ENCODE data around the gene GNAO1. TPM values are rescaled to one million over a fixed set of nuclear protein-coding genes. Genes with fewer than 3 reads are reported as not detected.

GNAO1 gene
- total and polyA plus RNA-seq, 4 donors = 34.4 to 331 (median 177) TPM

DNA sequence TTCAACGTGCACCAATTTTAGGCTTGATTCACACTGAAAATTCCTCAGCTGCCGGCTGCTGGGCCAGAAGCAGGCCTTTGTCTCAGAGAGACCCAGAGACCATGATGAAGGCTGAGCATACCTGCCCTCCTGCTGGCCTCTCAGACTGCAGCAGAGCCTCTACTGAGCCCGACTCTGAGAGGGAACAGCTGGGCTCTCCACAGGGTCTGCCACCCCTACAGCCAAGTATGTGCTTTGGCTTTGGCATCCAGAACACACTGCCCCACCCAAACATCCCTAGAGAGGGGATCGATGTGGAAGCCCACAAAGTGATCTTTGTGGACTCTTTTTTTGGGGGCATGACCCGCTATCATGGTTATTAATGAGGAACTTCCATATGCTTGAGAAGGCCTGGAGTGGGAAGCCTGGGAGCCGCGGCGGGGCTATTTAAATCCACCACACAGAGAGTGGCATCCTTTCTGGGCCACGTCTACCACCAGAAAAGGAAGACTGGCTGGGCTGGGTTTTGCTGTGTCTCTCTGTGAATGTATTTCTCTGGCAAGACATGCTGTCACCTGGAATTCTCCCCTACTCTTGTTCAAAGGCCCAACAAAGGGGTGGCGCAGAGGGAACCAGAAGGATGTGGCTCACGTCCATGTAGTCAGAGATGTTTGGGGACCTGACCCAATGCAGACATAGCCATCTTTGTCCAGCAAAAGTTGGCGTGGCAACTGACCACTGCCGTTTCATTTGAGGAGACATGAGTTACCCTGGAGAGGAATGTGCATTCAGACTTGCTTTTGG lies 69.3 kb downstream of the GNAO1 start:
- WGBS (ENCODE audit: insufficient coverage) = 46% methylated on average over 7 of the region's 13 CpGs
- Histone ChIP-seq H3K4me1 (ENCODE audit: control insufficient read depth, insufficient read depth, low read length) (peaks cover 76% of the 10 kb centered on the region), H3K27ac (ENCODE audit: low read depth, low read length) (peak overlapping the region; percentile 52), H3K4me3 (ENCODE audit: low read depth, low read length) (no peak overlapping the region), H3K36me3 (ENCODE audit: control insufficient read depth, insufficient read depth, low read length) (peaks cover 11% of the 10 kb centered on the region), H3K27me3 (ENCODE audit: control insufficient read depth, insufficient read depth, low read length) (no peaks in the 10 kb centered on the region), H3K9me3 (ENCODE audit: control insufficient read depth, insufficient read depth, low read length) (no peaks in the 10 kb centered on the region)
- peak in 2 of 6 donors; percentile 38 to 59 for DNase-seq (ENCODE audit: low read depth in 4 of 6, low spot score in 6 of 6)

DNA sequence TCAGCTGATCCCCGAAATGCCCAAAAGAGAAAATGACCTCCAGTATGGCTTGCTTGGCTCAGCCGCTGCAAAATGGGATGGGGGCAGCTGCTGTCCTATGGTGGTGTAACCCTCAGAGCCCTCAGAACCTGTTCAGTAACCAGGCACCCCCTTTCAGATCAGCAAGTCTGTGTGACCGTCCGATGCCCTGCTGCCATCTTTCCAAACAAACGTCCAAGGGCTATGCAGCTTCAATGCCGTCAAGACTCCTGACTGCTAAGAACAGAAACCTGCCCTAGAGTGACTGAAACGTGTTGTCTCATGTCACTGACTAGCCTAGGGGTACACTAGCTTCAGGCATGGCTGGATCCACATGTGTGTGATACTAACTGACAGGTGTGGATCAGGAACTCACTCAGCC lies 70.4 kb downstream of the GNAO1 start:
- DNase-seq (ENCODE audit: low read depth in 4 of 6, low spot score in 6 of 6) = no peak
- no peaks in the 10 kb centered on the region for H3K9me3 ChIP-seq (ENCODE audit: control insufficient read depth, insufficient read depth, low read length)
- H3K4me1 ChIP-seq (ENCODE audit: control insufficient read depth, insufficient read depth, low read length) = peaks cover 72% of the 10 kb centered on the region
- no peaks in the 10 kb centered on the region for H3K27me3 ChIP-seq (ENCODE audit: control insufficient read depth, insufficient read depth, low read length)
- 85% methylated on average over 7 of the region's 7 CpGs for WGBS (ENCODE audit: insufficient coverage)
- H3K27ac ChIP-seq (ENCODE audit: low read depth, low read length) = no peak overlapping the region
- H3K36me3 ChIP-seq (ENCODE audit: control insufficient read depth, insufficient read depth, low read length) = peaks cover 11% of the 10 kb centered on the region
- no peak overlapping the region for H3K4me3 ChIP-seq (ENCODE audit: low read depth, low read length)

DNA sequence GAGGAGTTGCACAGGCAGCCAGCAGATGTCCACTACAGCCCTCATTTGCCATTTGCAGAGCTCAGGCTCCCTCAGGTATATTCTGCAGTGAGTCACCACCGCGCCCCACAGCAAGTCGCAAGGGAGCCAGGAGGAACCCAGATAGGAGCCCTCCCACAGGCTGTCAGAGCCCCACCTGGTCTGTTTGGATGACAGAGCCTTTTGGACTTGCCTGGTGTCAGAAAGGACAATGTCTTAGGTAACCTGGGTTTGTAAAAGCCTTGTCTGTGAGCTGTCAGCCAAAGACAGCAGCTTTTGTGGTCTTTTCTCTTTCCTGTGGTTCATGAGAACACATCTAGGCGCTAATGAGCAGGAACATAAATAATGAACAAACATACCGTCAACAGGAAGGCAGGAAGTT lies 70.9 kb downstream of the GNAO1 start:
- Histone ChIP-seq H3K4me3 (ENCODE audit: low read depth, low read length) (no peak overlapping the region), H3K4me1 (ENCODE audit: control insufficient read depth, insufficient read depth, low read length) (peaks cover 76% of the 10 kb centered on the region), H3K27me3 (ENCODE audit: control insufficient read depth, insufficient read depth, low read length) (no peaks in the 10 kb centered on the region), H3K36me3 (ENCODE audit: control insufficient read depth, insufficient read depth, low read length) (peaks cover 16% of the 10 kb centered on the region), H3K9me3 (ENCODE audit: control insufficient read depth, insufficient read depth, low read length) (no peaks in the 10 kb centered on the region), H3K27ac (ENCODE audit: low read depth, low read length) (no peak overlapping the region)
- 83% methylated on average over 4 of the region's 5 CpGs for WGBS (ENCODE audit: insufficient coverage)
- peak in 1 of 6 donors; percentile 37 for DNase-seq (ENCODE audit: low read depth in 4 of 6, low spot score in 6 of 6)

DNA sequence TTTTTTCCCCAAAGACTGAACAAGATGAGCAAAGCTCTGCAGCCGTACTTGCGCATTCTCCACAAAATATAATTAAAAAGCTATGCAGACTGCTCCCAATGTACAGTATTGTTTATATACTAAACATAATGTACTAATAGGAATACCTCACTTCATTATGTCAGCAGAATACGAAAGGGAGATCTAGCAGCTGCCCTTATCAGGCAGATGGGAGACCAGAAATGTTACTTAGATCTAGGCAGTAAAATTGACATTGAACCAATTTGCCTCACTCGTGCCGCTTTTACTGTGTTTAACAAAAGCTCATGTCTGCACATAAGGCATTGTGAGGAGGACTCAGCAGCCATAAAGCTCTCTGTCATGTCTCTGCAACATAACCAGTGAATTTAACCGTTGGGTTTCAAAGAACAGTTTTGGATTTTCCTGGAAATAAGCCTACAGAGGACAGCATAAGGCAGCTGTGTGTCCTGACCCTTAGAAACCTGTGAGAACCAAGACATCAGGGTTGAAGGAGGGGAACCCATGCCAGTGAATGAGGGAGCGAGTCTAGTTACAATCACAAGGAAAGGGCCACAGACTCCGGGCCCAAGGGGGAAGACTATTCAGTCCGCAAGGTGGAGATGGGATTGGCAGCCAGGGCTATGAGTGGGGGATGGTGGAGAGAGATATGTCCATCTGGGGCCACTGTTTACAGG lies 71.4 kb downstream of the GNAO1 start:
- peaks cover 73% of the 10 kb centered on the region for H3K4me1 ChIP-seq (ENCODE audit: control insufficient read depth, insufficient read depth, low read length)

DNA sequence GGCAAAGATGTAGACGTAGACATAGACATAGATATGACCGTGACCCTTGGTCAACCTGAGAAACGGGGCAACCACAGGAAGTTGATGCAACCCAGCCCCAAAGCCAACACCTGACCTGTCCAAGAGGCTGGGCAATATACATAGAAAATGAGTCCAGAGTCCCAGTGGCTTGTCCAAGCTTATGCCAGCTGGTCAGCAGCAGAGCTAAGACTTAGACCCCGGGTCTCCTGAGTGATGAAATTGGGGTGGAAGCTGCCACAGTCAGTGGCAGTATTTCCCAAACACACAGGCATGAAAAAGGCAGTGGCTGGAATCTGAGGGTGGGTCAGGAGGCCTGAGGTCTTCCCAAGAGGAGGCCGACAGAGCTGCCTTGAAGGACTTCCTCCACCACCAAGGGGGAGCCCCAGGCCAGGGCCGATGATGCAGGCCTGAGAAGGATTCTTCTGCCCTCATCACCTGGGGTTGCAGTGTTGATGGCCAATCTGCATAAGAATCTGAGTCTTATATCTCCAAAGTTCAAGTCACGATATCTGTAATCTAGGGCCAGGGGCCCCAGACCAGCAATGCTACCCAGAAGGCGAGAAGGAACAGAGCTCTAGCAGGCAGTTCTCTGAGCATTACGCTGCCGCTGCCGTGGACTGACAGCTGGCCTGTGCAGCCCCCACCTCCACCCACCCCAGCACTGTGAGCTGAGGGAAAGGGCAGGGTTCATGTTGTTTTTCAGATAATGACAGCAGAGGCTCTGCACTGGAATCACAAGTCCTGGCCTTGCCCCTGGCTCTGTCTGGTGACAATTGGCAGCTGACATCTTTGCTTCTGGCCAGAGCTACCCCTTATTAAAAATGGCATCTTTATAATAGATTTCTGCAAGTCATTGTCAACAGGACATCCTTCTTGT lies 72.7 kb downstream of the GNAO1 start:
- Histone ChIP-seq H3K9me3 (ENCODE audit: control insufficient read depth, insufficient read depth, low read length) (no peaks in the 10 kb centered on the region), H3K27ac (ENCODE audit: low read depth, low read length) (no peak overlapping the region), H3K36me3 (ENCODE audit: control insufficient read depth, insufficient read depth, low read length) (peaks cover 19% of the 10 kb centered on the region), H3K4me3 (ENCODE audit: low read depth, low read length) (no peak overlapping the region), H3K27me3 (ENCODE audit: control insufficient read depth, insufficient read depth, low read length) (no peaks in the 10 kb centered on the region), H3K4me1 (ENCODE audit: control insufficient read depth, insufficient read depth, low read length) (peaks cover 64% of the 10 kb centered on the region)
- WGBS (ENCODE audit: insufficient coverage) = 72% methylated on average over 9 of the region's 11 CpGs
- no peak for DNase-seq (ENCODE audit: low read depth in 4 of 6, low spot score in 6 of 6)

More for the DNA sequence above, 71.4 kb downstream of the GNAO1 start:
- Histone ChIP-seq H3K9me3 (ENCODE audit: control insufficient read depth, insufficient read depth, low read length) (no peaks in the 10 kb centered on the region), H3K36me3 (ENCODE audit: control insufficient read depth, insufficient read depth, low read length) (peaks cover 19% of the 10 kb centered on the region), H3K27me3 (ENCODE audit: control insufficient read depth, insufficient read depth, low read length) (no peaks in the 10 kb centered on the region), H3K4me3 (ENCODE audit: low read depth, low read length) (no peak overlapping the region), H3K27ac (ENCODE audit: low read depth, low read length) (no peak overlapping the region)
- peak in 2 of 6 donors; percentile 54 to 83 for DNase-seq (ENCODE audit: low read depth in 4 of 6, low spot score in 6 of 6)
- WGBS (ENCODE audit: insufficient coverage) = 24% methylated on average over 4 of the region's 9 CpGs

DNA sequence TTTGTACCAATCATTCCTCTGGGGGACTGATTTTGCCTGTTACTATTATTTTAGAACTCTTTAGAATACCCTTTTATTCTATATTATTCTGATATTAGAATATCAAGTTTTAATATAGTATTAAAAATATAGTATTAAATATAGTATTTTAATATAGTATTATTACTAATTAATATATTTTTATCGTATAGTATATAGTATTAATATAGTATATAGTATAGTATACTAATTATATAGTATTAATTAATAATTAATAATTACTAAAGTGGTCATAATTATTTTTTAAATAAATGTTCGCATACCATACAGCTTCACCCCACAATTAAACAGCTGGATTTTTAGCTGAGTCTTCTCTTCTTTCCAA lies 73.3 kb downstream of the GNAO1 start:
- H3K27ac ChIP-seq (ENCODE audit: low read depth, low read length) = no peak overlapping the region
- H3K27me3 ChIP-seq (ENCODE audit: control insufficient read depth, insufficient read depth, low read length) = no peaks in the 10 kb centered on the region
- peaks cover 64% of the 10 kb centered on the region for H3K4me1 ChIP-seq (ENCODE audit: control insufficient read depth, insufficient read depth, low read length)
- peaks cover 19% of the 10 kb centered on the region for H3K36me3 ChIP-seq (ENCODE audit: control insufficient read depth, insufficient read depth, low read length)
- H3K9me3 ChIP-seq (ENCODE audit: control insufficient read depth, insufficient read depth, low read length) = no peaks in the 10 kb centered on the region
- no peak for DNase-seq (ENCODE audit: low read depth in 4 of 6, low spot score in 6 of 6)
- H3K4me3 ChIP-seq (ENCODE audit: low read depth, low read length) = no peak overlapping the region
- no CpG with 5 or more reads among the region's 2 CpGs for WGBS (ENCODE audit: insufficient coverage)

DNA sequence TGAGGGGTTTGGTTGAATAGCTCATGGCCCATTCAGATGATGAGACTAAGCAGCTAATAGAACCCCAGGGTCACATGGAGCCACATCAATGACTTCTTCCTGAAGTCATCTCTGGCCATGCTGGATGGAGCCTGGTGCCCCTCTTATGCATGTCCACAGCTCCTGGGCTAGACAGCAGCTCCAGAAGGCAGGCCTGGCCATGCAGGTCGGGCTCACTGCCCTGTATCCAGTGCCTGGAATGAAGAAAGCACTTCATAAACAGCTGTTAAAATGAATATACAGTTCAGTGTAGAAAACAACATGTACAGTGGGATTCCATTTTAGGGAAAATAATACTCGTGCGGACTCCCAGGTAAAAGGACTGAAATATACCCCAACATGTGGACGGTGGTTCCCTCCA lies 73.9 kb downstream of the GNAO1 start:
- no peaks in the 10 kb centered on the region for H3K27me3 ChIP-seq (ENCODE audit: control insufficient read depth, insufficient read depth, low read length)
- no peak overlapping the region for H3K27ac ChIP-seq (ENCODE audit: low read depth, low read length)
- H3K9me3 ChIP-seq (ENCODE audit: control insufficient read depth, insufficient read depth, low read length) = no peaks in the 10 kb centered on the region
- no peak for DNase-seq (ENCODE audit: low read depth in 4 of 6, low spot score in 6 of 6)
- H3K4me3 ChIP-seq (ENCODE audit: low read depth, low read length) = no peak overlapping the region
- no CpG with 5 or more reads among the region's 4 CpGs for WGBS (ENCODE audit: insufficient coverage)
- H3K36me3 ChIP-seq (ENCODE audit: control insufficient read depth, insufficient read depth, low read length) = peaks cover 19% of the 10 kb centered on the region
- peaks cover 65% of the 10 kb centered on the region for H3K4me1 ChIP-seq (ENCODE audit: control insufficient read depth, insufficient read depth, low read length)

DNA sequence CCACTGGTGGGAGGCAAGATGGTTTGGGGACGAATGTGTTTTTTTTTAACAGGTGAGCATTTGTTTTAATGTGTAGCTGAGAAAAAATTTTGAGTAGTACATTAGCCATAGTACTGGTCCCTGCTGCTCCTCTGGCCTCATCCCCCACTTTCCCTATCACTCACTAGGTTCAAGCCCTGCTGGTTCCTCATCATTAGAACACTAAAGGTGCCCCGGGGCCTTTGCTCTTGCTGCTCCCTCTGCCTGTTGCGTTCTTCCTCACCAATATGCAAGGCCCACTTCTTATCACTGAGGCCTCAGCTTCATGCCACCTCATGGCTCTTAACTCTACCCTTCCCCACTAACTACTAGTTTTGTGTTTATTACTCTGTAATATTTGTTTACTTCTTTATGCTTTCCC lies 74.5 kb downstream of the GNAO1 start:
- no peak for DNase-seq (ENCODE audit: low read depth in 4 of 6, low spot score in 6 of 6)
- Histone ChIP-seq H3K4me3 (ENCODE audit: low read depth, low read length) (no peak overlapping the region), H3K27ac (ENCODE audit: low read depth, low read length) (no peak overlapping the region), H3K27me3 (ENCODE audit: control insufficient read depth, insufficient read depth, low read length) (no peaks in the 10 kb centered on the region), H3K4me1 (ENCODE audit: control insufficient read depth, insufficient read depth, low read length) (peaks cover 59% of the 10 kb centered on the region), H3K36me3 (ENCODE audit: control insufficient read depth, insufficient read depth, low read length) (peaks cover 19% of the 10 kb centered on the region), H3K9me3 (ENCODE audit: control insufficient read depth, insufficient read depth, low read length) (no peaks in the 10 kb centered on the region)
- WGBS (ENCODE audit: insufficient coverage) = 100% methylated on average over 1 of the region's 3 CpGs

Measured in spinal cord (tissue), 10 donors.